A673 (cell line): ENCODE data around the gene NUP107.

ENCODE experiments used
- EZH2 ChIP-seq: fragments of 200-600 bp; sonication (generic); IDR thresholded peaks from 2 replicates; pipeline ENCODE4 v1.6.1; 2017; ENCODE audit warnings: borderline replicate concordance, low read depth, mild to moderate bottlenecking, mixed read lengths, antibody characterized with exemption, low read length; ENCODE audit not compliant: poor library complexity, severe bottlenecking
- TF ChIP-seq, protein P1 (sequence below): fragments of 300-800, 200-600 bp; sonication (generic); conservative IDR thresholded peaks from 2 replicates; pipeline ENCODE4 v1.5.1; 2017; ENCODE audit warnings: low read depth, mild to moderate bottlenecking, antibody characterized with exemption, low read length, moderate library complexity, mixed read lengths

DNA sequence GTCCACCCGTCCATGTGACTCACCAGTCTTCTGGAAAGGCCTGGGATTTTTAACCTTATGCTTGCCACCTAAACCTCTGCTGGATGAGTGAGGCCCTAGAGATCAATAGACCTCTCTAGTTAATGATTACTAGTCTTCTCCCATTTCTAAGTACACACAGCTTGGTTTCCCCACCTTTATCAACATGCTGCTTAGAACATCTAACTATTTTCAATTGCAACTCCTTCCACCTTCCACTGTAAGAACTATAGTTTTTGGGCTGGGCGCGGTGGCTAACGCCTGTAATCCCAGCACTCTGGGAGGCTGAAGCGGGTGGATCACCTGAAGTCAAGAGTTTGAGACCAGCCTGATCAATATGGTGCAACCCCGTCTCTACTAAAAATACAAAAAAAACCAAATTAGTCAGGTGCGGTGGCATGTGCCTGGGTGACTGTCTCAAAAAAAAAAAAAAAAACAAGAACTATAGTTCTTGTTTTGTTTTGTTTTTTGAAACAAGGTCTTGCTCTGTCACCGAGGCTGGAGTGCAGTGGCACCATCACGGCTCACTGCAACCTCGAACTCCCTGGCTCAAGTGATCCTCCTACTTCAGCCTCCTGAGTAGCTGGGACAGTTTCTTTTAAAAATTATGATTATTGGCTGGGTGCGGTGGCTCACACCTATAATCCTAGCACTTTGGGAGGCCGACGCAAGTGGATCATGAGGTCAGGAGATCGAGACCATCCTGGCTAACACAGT lies 102.5 kb downstream of the NUP107 start:
- TF ChIP-seq, protein P1, sequence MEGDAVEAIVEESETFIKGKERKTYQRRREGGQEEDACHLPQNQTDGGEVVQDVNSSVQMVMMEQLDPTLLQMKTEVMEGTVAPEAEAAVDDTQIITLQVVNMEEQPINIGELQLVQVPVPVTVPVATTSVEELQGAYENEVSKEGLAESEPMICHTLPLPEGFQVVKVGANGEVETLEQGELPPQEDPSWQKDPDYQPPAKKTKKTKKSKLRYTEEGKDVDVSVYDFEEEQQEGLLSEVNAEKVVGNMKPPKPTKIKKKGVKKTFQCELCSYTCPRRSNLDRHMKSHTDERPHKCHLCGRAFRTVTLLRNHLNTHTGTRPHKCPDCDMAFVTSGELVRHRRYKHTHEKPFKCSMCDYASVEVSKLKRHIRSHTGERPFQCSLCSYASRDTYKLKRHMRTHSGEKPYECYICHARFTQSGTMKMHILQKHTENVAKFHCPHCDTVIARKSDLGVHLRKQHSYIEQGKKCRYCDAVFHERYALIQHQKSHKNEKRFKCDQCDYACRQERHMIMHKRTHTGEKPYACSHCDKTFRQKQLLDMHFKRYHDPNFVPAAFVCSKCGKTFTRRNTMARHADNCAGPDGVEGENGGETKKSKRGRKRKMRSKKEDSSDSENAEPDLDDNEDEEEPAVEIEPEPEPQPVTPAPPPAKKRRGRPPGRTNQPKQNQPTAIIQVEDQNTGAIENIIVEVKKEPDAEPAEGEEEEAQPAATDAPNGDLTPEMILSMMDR, result no peak
- no peak for TF ChIP-seq EZH2
